A673 (cell line): ENCODE data around the gene NOS1AP. TPM values are rescaled to one million over a fixed set of nuclear protein-coding genes. Genes with fewer than 3 reads are reported as not detected.
A peak's percentile ranks its signal among the peaks of the same experiment; 100 is the strongest.

Source experiments
- BruUV-seq: library from RNA; stranded (reverse); fragments of 400-500 nt; replicated peaks from 2 replicates; lab custom pipeline; 2021; lab: Mats Ljungman, UMichigan
- CTCF ChIA-PET: fragments of 300-600 bp; sonication (Branson Sonifier 250); formaldehyde crosslinking; loops from one replicate; lab custom pipeline; 2022; ENCODE audit warnings: antibody characterized with exemption; lab: Charles Lee
- POLR2A ChIA-PET: fragments of 300-600 bp; sonication (Branson Sonifier 250); formaldehyde crosslinking; loops from one replicate; lab custom pipeline; 2022; ENCODE audit warnings: antibody characterized with exemption; ENCODE audit not compliant: low non-redundant PET; lab: Charles Lee
- DNase-seq: peaks from one replicate; pipeline ENCODE4 v3.0.0-alpha.2; 2015; ENCODE audit warnings: low spot score
- H3K27ac ChIP-seq: fragments of 200-600 bp; sonication (generic); 2 replicates; pipeline ENCODE4 v1.5.1; 2016; ENCODE audit warnings: mixed run types, low read depth, mild to moderate bottlenecking, mixed read lengths, antibody characterized with exemption, low read length; ENCODE audit not compliant: poor library complexity, severe bottlenecking
- H3K27me3 ChIP-seq: fragments of 200-600 bp; sonication (generic); replicated peaks from 2 replicates; pipeline ENCODE4 v1.6.1; 2017; ENCODE audit warnings: mixed run types, low read depth, mild to moderate bottlenecking, mixed read lengths, antibody characterized with exemption, low read length; ENCODE audit not compliant: insufficient read depth, poor library complexity
- H3K36me3 ChIP-seq: fragments of 200-600 bp; sonication (generic); 2 replicates; pipeline ENCODE4 v1.6.1; 2016; ENCODE audit warnings: mixed run types, mild to moderate bottlenecking, mixed read lengths, antibody characterized with exemption, low read length; ENCODE audit not compliant: insufficient read depth, poor library complexity, severe bottlenecking
- H3K4me1 ChIP-seq: fragments of 200-600 bp; sonication (generic); 2 replicates; pipeline ENCODE4 v1.6.1; 2017; ENCODE audit warnings: mixed run types, mild to moderate bottlenecking, mixed read lengths, antibody characterized with exemption, low read length; ENCODE audit not compliant: insufficient read depth, poor library complexity, severe bottlenecking
- H3K4me3 ChIP-seq: fragments of 200-600 bp; sonication (generic); 2 replicates; pipeline ENCODE4 v1.5.1; 2016; ENCODE audit warnings: low read depth, mixed run types, mild to moderate bottlenecking, mixed read lengths, low read length; ENCODE audit not compliant: poor library complexity, severe bottlenecking
- H3K9me3 ChIP-seq: fragments of 200-600 bp; sonication (generic); 2 replicates; pipeline ENCODE4 v1.6.1; 2016; ENCODE audit warnings: mixed run types, low read depth, mild to moderate bottlenecking, mixed read lengths, antibody characterized with exemption, low read length; ENCODE audit not compliant: poor library complexity, severe bottlenecking
- CTCF ChIP-seq: fragments of 300-800, 200-600 bp; sonication (generic); conservative IDR thresholded peaks from 2 replicates; pipeline ENCODE4 v1.5.1; 2017; ENCODE audit warnings: low read depth, mild to moderate bottlenecking, antibody characterized with exemption, low read length, moderate library complexity, mixed read lengths
- EZH2 ChIP-seq: fragments of 200-600 bp; sonication (generic); IDR thresholded peaks from 2 replicates; pipeline ENCODE4 v1.6.1; 2017; ENCODE audit warnings: borderline replicate concordance, low read depth, mild to moderate bottlenecking, mixed read lengths, antibody characterized with exemption, low read length; ENCODE audit not compliant: poor library complexity, severe bottlenecking
- intact Hi-C: fragments of 100-400 bp; cut with micrococcal nuclease; formaldehyde crosslinking; loops from one replicate; pipeline ENCODE4 v1.10.0; 2022; ENCODE audit not compliant: unreplicated experiment
- total RNA-seq: library from RNA; stranded (reverse); gene quantifications from 2 replicates; pipeline ENCODE4 v1.2.3, GENCODE V29; 2021

NOS1AP gene
- total RNA-seq, 1 experiment from 2014 or later, result 28.0 TPM

DNA sequence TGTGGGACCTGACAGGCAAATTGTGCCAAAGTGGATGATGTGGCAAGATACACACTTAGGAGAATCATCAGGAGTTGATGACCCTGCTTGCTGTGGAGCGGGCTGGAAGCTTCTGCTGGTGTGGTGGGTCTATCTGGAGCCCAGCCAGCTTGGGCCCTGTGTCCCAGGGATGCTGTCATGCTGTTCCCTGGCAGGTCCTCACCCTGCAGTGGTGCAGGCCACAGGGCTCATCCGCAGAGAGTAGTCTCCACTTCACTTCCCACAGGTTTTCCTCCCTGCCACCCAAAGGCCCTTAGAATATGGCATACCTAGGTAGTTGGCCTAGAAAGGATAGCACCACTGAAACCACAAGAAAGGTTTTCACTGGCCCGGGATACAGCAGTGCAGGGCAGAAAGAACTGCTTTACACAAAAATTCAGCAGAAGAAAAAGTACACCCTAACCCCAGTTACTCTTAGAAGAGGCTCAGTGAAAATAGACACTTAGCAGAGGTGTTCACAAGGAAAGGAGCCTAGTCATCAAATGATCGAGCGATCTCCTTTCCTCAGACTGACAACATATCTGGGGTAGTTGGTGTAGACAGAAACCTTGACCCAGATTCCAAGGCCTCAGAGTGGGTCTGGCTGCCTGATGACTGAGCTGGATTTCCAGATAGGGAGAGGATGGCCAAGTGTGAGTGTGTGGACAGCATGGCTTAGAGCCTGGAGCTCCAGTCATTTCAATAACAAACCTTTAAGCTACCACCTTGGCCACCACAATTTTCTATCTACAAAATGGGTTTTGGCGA, 310.8 kb downstream of the NOS1AP start:
- CTCF ChIA-PET, result no interaction called here
- no peak for TF ChIP-seq EZH2
- TF ChIP-seq CTCF, result no peak
- intact Hi-C loops, result no loop called here
- peaks cover 10% of the 10 kb centered on the region for H3K4me1 ChIP-seq
- no peak overlapping the region for H3K4me3 ChIP-seq
- no peaks in the 10 kb centered on the region for H3K27me3 ChIP-seq
- BruUV-seq, result no TSS peak
- DNase-seq, result no peak
- POLR2A ChIA-PET, result no interaction called here
- H3K27ac ChIP-seq, result peak overlapping the region; percentile 5
- peaks cover 9% of the 10 kb centered on the region for H3K36me3 ChIP-seq
- H3K9me3 ChIP-seq, result no peaks in the 10 kb centered on the region

- no peak for DNase-seq
- TF ChIP-seq CTCF, result no peak
- TF ChIP-seq EZH2, result no peak
- POLR2A ChIA-PET, result no interaction called here
- BruUV-seq, result no TSS peak
- intact Hi-C loops, result no loop called here
- Histone ChIP-seq H3K27ac (no peak within 1 kb of the TSS), H3K27me3 (no peaks in the 10 kb centered on the region), H3K4me3 (no peak within 1 kb of the TSS), H3K9me3 (no peaks in the 10 kb centered on the region), H3K4me1 (peaks cover 10% of the 10 kb centered on the region), H3K36me3 (peaks cover 9% of the 10 kb centered on the region)
- CTCF ChIA-PET, result no interaction called here
Measured at GRCh38 chr1:162381383-162381782, 311.9 kb downstream of the NOS1AP start, which contains the start of gene C1orf226. Gene C1orf226 (plus strand): TSS chr1:162381728. CDS start chr1:162381902, 174 bp downstream.

- H3K4me3 ChIP-seq, result no peak overlapping the region
- no peaks in the 10 kb centered on the region for H3K9me3 ChIP-seq
- no peak for DNase-seq
- ChIA-PET POLR2A (no interaction called here), CTCF (no interaction called here)
- TF ChIP-seq CTCF (no peak), EZH2 (no peak)
- H3K27me3 ChIP-seq, result no peaks in the 10 kb centered on the region
- H3K27ac ChIP-seq, result no peak overlapping the region
- H3K36me3 ChIP-seq, result peaks cover 9% of the 10 kb centered on the region
- intact Hi-C loops, result no loop called here
- BruUV-seq, result no TSS peak
- H3K4me1 ChIP-seq, result peaks cover 10% of the 10 kb centered on the region
Measured at GRCh38 chr1:162381941-162382750, 312.7 kb downstream of the NOS1AP start.
